Nucleus accumbens (tissue), 56 donors: ENCODE data around the gene SORCS2.

ENCODE experiments used
- DNase-seq, 56 donors: peaks; one replicate each; lab custom pipeline; 2025; lab: John Stamatoyannopoulos, UW

SORCS2 gene

GRCh38 chr4:7197910-7198309, 5.6 kb downstream of the SORCS2 start:
- peak in 1 of 56 donors; percentile 20 for DNase-seq

- DNase-seq: no peak
Observed at GRCh38 chr4:7198440-7199128, 6.2 kb downstream of the SORCS2 start.

DNA sequence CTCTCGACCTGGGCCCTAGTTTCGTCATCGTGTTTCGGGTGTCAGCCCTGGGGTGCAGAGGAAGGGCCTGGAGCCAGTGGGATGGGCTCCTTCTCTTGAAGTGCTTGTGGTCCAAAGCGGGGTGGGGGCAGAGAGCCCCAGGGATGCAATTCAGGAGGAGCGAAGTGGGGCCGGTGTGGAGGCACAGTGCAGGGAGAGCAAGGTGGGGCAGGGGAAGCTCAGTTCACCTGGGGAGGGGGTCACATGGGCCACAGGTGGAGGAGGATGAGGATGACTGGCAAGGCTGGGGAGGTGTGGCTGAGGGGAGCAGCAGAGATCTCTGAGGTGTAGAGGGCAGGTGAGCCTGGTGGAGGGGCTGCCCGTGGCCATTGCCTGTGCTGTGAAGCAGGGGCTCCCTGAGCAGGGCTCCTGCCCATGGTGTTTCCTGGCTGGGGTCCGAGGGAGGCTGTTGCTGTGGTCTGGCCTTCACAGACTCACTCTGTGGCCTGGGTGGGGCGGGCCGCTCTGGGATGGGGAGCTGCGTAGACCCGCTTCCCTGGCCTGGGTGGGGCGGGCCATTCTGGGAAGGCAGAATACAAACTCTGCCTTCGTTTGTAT, 6.9 kb downstream of the SORCS2 start:
- DNase-seq: no peak

DNA sequence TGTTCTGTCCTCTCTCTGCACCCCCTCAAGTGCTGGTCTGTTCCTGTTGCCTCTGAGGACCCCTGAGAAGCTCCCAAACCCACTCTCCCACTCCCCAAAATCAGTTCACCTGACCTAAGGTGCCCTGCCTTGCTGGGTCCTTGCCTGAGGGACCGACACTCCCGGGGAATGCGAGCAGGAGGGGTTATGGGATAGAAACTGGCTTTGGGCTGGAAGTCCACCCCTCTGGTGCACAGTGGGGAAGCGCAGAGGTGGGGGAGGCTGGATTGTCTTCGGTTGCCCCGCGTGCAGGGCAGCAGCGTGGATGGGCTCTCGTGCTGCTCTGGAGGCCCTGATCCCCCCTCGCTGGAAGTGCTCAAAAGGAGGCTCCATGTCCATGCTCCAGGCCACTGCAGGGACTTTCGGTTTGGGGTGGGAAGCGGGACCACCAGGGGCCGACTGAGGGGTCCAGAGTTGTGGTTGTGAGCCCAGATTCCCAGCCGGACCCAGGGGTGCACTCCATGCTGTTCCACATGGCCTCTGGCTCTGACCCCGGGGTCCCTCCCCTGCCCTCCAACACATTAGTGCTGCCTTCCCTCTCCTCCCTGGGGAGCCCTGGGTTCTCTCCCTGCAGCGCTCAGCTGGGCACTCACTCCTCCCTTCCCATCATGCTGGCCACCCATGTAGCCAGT, 7.6 kb downstream of the SORCS2 start:
- no peak for DNase-seq

- DNase-seq: no peak
Observed at GRCh38 chr4:7200801-7201200, 8.5 kb downstream of the SORCS2 start.

- no peak for DNase-seq
Observed at GRCh38 chr4:7201420-7202305, 9.3 kb downstream of the SORCS2 start.

DNA sequence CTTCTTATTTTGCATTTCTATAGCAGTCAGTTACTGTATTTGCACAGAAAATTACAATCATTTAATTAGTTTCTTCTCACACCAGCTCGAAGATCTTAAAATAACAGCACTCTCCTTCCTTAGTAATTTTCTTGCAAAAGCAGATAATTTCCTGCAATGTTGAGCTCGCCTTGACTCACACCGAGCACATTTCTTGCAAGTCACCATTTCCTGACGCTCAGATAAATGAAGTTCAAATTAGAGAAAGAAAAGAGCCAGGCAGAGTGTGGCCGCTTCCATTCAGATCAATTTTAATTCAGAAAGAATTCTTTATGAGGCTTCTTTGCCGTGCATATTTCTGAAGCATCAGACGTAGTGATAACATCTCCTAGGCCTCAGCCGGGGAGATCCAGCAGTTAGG, 10.1 kb downstream of the SORCS2 start:
- DNase-seq: peak in 2 of 56 donors; percentile 15 to 35

GRCh38 chr4:7204656-7205387, 12.5 kb downstream of the SORCS2 start:
- peak in 2 of 56 donors; percentile 10 to 30 for DNase-seq

DNA sequence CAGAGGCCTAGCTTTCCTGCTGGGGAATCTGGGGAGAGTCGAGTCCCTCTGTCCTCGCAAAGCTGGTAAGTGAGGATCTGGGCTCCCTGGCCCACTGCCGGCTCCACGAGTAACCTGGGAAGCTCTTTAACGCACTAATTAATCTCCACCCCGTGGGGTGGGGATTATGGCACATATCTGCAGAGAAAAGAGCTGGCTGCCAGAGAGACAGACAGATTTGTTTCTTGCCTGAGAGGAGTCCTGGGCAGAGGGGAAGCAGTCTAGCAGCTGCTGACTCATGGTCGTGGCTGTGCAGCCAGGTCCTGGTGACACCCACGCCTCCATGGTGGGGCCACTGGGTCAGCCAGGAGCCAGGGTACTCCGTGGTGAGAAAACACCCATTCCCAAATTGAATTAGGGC, 14.0 kb downstream of the SORCS2 start:
- DNase-seq: peak in 3 of 56 donors; percentile 9 to 29 (median 17)

- DNase-seq: peak in 48 of 56 donors; percentile 19 to 83 (median 58)
Observed at GRCh38 chr4:7206911-7207567, 14.7 kb downstream of the SORCS2 start.

DNA sequence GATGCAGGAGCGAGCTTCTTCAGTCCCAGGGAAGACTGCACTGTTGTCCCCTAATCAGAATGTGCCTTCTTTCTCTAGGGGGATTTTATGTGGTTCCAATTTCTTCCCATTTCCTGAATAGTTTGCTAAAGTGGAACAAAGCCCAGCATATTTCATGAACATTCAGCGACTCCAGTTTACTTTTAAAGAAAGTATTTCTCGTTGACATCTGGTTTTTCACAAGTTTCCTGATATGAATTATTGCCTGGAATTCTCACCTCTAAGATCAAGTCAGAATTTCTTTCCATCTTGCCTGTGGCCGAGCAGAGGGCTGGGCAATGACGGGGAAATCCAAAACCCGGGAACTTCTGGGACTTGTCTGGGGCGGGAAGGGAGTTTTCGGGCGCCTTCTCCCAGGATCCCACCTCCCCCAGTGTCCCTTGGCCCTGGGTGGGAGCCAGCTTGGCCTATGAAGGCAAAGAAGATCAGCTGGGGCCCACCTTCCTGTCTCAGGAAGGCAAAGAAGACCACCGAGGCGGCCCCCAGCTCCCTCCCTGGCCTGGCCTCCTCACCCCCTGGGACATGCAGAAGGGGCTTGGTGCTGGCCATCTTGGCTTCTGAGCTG, 15.4 kb downstream of the SORCS2 start:
- DNase-seq: no peak

- DNase-seq: no peak
Observed at GRCh38 chr4:7208509-7209451, 16.4 kb downstream of the SORCS2 start.

GRCh38 chr4:7209699-7210098, 17.4 kb downstream of the SORCS2 start:
- DNase-seq: no peak

DNA sequence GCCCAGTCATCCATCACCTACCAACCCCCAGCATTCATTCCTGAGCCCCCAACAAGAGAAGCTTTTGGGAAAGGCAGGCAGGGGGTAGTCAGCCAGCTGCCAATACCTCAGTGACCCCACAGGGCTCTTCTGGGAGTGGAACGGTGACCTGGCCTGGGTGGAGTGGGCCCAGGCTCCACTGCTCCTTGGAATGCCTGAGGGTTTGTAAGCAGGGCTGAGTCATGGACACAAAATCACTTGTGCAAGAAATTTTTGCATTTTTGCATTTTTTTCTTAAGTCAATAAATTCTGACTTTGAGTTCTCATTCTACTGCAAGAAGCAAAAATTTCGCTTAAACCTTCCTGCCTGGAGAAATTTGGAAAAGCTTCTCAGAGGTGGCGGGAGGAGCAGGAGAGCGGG, 18.5 kb downstream of the SORCS2 start:
- no peak for DNase-seq

GRCh38 chr4:7212101-7212674, 19.9 kb downstream of the SORCS2 start:
- no peak for DNase-seq

DNA sequence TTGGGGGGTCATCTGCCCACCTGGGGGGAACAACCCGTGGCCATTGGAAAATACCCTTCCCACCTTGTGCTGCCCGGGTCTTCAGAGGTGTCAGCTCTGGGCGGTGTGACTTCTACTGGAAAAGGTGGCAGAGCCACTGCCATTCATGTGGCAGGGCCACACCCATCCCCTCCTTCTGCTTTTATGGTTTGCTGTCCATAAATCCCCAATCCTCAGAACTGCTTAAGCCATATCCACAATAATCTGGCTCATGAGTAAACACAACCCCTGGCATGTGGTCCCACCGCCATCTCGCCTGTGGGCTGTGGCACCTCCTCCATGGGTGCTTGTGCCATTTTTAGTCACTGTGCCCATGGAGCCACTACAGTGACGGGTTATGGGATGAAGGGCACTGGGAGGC, 20.6 kb downstream of the SORCS2 start:
- DNase-seq: no peak

GRCh38 chr4:7213807-7214206, 21.5 kb downstream of the SORCS2 start:
- DNase-seq: no peak

DNA sequence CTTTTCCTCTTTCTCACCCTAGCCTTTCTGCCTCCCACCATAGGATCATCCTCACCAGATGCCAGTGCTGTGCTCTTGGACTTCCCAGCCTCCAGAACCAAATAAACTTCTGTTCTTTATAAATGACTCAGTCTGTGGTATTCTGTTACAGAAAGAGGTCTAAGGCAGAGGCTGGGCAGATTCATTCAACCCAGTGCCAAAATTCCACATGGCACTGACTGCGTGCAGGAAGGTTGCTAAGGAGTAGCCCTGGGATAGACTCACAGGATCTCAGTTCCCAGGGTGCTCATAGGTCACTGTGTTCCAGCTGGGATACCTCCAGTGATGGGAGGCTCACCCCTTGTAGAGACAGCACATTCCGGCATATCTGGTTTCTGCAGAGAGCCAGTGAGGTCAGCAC, 22.0 kb downstream of the SORCS2 start:
- DNase-seq: no peak
